HepG2 (cell line): ENCODE measurements around the gene S100A4.

Source experiments
- ATF1 ChIP-seq: IDR thresholded peaks from 2 replicates; pipeline ENCODE4 v1.6.1; 2016; ENCODE audit warnings: mild to moderate bottlenecking, control low read depth
- MAFK ChIP-seq, 2 experiments: IDR thresholded peaks in 1 of 2; conservative IDR thresholded peaks in 1 of 2; 2 replicates each; pipeline ENCODE4 v1.6.1; 2011; ENCODE audit warnings: improper control_type of control experiment in 2 of 2, low read length in 2 of 2
- MYNN ChIP-seq: sonication (generic); formaldehyde crosslinking; IDR thresholded peaks from 2 replicates; pipeline ENCODE4 v1.4.0; 2020; ENCODE audit warnings: mild to moderate bottlenecking, low read depth, missing genetic modification reagents
- RAD21 ChIP-seq: fragments of 450-650 bp; formaldehyde crosslinking; IDR thresholded peaks from 2 replicates; pipeline ENCODE4 v1.5.0; 2020; ENCODE audit warnings: mild to moderate bottlenecking
- RFX5 ChIP-seq: IDR thresholded peaks from 2 replicates; pipeline ENCODE4 v1.6.1; 2011; ENCODE audit warnings: low read depth, low read length, improper control_type of control experiment
- ZNF17 ChIP-seq: sonication (generic); formaldehyde crosslinking; IDR thresholded peaks from 2 replicates; pipeline ENCODE4 v1.5.0; 2020; ENCODE audit warnings: mild to moderate bottlenecking, missing genetic modification reagents
- ZNF317 ChIP-seq: sonication (generic); formaldehyde crosslinking; IDR thresholded peaks from 2 replicates; pipeline ENCODE4 v1.5.0; 2020; ENCODE audit warnings: mild to moderate bottlenecking, missing genetic modification reagents
- TF ChIP-seq, protein P1 (sequence below): sonication (generic); formaldehyde crosslinking; IDR thresholded peaks from 2 replicates; pipeline ENCODE4 v1.5.1; 2020; ENCODE audit warnings: mild to moderate bottlenecking, missing genetic modification reagents, borderline replicate concordance
- TF ChIP-seq, protein P2 (sequence below): sonication (generic); formaldehyde crosslinking; IDR thresholded peaks from 2 replicates; pipeline ENCODE4 v1.5.0; 2020; ENCODE audit warnings: mild to moderate bottlenecking, missing genetic modification reagents, borderline replicate concordance

DNA sequence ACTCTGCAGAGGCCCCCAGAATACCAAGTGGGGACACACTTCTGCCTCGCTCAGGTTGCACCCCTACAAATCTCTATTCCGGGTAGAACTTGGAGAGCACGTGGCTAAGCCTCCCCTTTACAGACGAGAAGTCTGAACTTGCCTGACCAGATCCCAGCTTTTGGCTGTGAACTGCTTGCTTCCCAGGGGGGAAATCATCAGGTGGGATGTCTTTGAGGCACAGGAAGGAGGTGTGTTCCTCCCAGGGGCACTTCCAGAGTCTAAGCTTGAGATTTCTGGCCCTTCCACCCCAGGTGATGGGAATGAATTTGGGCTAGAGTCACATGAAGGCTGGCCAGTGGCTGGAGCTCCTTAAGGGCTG is 4.8 kb upstream of the S100A4 start:
- TF ChIP-seq MYNN (no peak), RFX5 (no peak), ZNF317 (no peak), RAD21 (no peak), ZNF17 (CRISPR knock-in tag) (no peak), MAFK (conservative IDR thresholded peaks at IDR 0.05 in 1 of 2, IDR thresholded peaks at IDR 0.05 in 1 of 2; ENCODE audit: low read length in 2 of 2) (no peak), ATF1 (no peak)
- TF ChIP-seq, protein P1, sequence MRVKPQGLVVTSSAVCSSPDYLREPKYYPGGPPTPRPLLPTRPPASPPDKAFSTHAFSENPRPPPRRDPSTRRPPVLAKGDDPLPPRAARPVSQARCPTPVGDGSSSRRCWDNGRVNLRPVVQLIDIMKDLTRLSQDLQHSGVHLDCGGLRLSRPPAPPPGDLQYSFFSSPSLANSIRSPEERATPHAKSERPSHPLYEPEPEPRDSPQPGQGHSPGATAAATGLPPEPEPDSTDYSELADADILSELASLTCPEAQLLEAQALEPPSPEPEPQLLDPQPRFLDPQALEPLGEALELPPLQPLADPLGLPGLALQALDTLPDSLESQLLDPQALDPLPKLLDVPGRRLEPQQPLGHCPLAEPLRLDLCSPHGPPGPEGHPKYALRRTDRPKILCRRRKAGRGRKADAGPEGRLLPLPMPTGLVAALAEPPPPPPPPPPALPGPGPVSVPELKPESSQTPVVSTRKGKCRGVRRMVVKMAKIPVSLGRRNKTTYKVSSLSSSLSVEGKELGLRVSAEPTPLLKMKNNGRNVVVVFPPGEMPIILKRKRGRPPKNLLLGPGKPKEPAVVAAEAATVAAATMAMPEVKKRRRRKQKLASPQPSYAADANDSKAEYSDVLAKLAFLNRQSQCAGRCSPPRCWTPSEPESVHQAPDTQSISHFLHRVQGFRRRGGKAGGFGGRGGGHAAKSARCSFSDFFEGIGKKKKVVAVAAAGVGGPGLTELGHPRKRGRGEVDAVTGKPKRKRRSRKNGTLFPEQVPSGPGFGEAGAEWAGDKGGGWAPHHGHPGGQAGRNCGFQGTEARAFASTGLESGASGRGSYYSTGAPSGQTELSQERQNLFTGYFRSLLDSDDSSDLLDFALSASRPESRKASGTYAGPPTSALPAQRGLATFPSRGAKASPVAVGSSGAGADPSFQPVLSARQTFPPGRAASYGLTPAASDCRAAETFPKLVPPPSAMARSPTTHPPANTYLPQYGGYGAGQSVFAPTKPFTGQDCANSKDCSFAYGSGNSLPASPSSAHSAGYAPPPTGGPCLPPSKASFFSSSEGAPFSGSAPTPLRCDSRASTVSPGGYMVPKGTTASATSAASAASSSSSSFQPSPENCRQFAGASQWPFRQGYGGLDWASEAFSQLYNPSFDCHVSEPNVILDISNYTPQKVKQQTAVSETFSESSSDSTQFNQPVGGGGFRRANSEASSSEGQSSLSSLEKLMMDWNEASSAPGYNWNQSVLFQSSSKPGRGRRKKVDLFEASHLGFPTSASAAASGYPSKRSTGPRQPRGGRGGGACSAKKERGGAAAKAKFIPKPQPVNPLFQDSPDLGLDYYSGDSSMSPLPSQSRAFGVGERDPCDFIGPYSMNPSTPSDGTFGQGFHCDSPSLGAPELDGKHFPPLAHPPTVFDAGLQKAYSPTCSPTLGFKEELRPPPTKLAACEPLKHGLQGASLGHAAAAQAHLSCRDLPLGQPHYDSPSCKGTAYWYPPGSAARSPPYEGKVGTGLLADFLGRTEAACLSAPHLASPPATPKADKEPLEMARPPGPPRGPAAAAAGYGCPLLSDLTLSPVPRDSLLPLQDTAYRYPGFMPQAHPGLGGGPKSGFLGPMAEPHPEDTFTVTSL (CRISPR knock-in tag): no peak
- TF ChIP-seq, protein P2, sequence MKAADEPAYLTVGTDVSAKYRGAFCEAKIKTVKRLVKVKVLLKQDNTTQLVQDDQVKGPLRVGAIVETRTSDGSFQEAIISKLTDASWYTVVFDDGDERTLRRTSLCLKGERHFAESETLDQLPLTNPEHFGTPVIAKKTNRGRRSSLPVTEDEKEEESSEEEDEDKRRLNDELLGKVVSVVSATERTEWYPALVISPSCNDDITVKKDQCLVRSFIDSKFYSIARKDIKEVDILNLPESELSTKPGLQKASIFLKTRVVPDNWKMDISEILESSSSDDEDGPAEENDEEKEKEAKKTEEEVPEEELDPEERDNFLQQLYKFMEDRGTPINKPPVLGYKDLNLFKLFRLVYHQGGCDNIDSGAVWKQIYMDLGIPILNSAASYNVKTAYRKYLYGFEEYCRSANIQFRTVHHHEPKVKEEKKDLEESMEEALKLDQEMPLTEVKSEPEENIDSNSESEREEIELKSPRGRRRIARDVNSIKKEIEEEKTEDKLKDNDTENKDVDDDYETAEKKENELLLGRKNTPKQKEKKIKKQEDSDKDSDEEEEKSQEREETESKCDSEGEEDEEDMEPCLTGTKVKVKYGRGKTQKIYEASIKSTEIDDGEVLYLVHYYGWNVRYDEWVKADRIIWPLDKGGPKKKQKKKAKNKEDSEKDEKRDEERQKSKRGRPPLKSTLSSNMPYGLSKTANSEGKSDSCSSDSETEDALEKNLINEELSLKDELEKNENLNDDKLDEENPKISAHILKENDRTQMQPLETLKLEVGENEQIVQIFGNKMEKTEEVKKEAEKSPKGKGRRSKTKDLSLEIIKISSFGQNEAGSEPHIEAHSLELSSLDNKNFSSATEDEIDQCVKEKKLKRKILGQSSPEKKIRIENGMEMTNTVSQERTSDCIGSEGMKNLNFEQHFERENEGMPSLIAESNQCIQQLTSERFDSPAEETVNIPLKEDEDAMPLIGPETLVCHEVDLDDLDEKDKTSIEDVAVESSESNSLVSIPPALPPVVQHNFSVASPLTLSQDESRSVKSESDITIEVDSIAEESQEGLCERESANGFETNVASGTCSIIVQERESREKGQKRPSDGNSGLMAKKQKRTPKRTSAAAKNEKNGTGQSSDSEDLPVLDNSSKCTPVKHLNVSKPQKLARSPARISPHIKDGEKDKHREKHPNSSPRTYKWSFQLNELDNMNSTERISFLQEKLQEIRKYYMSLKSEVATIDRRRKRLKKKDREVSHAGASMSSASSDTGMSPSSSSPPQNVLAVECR (CRISPR knock-in tag): no peak
